ENCODE measurements around the gene SLK.

Gene SLK

DNA sequence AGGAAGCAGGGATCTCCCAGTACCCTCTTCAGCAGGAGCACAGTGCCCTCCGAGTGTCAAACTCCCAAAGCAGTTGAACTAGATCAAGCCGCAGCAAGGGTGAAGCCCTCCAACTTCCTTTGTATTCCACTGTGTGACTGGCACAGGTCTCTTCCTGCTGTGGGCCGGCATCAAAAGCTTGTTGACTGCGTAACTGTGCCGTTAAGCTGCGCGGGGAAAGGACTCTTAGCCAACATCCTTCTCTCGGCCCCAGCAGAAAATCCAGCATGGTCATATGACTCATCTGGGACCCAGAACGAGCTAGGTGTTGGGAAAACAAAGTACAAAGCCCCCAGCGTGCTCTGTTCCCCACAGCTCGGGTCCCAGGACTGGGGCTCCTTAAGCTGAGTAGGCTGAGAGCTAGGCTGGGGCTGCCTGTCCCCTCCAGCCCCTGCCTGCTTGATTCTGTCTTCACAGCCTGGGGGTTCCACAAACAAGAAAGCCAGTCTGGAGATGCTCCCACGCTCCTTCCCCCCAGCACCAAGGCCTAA lies 66.5 kb downstream of the SLK start:
- DNase-seq (ENCODE audit: low read depth in 2 of 2), result no peak

GRCh38 chr10:104033966-104034365 lies 67.0 kb downstream of the SLK start:
- no peak for DNase-seq (ENCODE audit: low read depth in 2 of 2)

DNA sequence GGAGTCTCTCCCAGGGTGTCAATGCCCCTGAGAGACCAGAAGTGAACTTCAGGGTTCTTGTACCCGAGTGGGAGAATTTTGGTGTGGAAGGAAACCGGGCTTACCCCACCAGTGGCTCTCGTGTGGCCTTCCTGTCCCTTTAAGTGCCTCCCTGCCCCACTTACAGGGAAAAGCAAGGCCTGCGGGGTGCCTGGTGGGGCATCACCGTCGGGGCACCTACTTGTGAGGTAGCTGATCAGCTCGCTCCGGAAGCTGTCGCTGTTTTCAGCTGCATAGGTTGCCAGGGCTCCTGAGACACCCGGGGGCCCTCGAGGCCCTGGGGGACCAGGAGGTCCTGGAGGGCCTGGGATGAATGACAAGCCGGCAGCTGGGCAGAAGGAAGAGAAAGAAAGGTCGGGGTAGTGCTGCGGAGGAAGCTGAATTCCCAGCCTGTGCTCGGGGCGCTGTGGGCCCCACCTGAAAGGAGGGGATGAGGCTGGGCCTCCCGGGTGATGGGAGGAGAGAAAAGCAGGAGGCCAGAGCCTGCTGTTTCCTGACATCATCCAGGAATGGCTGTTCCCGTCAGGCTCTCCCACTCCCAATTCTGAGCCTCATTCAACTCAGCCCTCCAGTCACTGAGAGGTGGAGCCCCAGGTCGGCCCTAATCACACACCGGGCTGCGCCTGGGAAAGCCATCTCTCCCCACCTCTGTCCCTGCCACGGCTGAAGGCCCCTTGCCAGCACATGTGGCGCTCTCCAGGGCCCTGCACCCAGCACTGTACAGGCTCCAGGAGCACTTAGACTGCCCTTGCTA lies 67.7 kb downstream of the SLK start:
- no peak for DNase-seq (ENCODE audit: low read depth in 2 of 2)

- no peak for DNase-seq (ENCODE audit: low read depth in 2 of 2)
Observed at GRCh38 chr10:104035194-104036068, 68.5 kb downstream of the SLK start.

DNA sequence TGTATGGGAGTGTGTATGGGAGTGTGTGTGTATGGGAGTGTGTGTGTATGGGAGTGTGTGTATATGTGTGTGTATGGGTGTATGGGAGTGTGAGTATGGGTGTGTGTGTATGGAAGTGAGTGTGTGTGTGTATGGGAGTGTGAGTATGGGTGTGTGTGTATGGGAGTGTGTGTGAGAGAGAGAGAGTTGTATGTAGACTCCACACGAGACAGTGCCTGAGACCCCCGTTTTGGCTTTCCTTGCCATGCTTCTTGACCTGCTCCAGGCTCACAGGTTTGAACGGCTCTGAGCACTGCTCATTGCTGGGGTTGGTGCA lies 69.1 kb downstream of the SLK start:
- no peak for DNase-seq (ENCODE audit: low read depth in 2 of 2)

DNA sequence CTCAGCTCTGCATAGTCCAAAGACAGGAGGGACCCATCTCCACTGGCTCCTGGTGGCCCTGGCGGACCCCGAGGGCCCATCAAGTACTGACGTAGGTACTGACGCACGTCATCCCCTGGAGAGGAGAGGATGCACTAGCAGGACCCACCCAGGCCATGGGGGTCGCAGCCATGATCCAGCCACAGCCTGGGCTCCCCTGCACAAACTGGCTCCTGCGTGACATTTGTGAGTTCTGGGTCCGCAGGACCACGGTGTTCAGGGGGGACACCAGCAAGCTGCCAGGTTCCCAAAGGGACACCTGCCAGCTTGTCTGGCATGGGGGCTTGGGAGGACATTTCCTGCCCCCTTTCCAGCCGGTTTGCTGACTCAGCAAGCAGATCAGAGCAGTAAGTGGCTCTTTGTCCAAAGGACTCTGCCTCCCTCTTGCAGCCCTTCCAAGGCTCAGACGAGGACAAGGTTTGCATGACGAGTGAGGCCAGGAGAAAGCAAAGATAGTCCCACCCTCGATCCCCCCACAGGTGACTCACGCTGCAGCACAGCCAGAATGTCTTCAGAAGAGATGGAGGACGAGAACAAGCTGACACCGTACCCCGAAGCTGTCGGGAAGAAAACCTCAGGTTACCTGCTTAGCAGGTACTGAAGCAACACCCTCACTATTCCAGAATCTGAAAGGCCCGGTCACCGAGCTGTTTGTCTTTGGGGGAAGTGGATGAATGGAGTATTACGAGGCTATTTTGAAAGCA lies 69.7 kb downstream of the SLK start:
- DNase-seq (ENCODE audit: low read depth in 2 of 2), result no peak

DNA sequence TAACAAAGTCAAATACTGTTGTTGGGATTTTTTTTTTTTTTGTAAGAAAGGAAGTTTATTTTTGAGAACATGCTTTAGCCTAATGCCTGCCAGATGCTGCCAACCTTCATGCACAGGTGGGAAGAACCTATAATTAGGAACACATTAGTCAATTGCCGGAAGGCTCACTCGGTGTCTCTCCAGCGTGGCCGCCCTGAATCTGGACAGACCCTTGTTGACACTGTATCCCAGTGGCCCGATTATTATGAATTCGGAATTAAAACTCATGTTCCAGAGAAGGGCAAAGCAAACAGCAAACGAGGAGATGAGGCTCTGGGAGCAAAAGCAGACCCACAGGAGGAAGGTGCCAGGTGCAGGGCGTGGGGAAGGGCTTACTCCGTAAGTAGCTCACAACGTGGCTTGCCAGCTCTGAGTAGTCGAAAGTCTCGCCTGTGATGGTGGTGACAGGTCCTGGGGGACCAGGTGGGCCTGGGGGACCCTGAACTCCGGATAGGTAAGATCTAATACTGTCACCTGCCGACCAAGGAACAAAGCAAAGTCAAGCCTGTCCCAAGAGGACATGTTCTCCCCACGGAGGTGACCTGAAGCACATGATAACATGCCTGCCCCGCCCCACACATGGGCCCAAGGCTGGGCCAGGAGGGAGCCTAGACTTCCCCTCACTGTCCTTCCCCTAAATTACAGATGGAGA lies 70.5 kb downstream of the SLK start:
- no peak for DNase-seq (ENCODE audit: low read depth in 2 of 2)

DNA sequence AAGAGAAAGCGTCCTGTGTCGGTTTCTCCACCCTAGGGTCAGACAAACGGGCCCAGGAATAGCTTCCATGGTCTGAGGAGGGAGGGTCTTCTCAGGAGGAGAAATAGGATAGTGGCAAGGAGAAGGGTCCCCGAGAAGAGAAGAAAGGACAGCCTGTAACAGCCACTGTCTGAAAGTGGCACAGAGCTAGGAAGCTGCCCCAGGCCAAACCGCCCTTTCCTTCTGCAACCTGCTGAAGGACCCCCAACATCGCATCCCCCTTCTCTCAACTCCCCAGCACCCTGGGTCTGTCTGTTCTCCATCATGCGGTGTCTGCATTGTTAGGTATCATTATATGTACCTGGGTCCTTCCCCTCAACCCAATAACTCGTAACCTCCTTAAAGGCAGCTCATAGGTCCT lies 71.6 kb downstream of the SLK start:
- DNase-seq (ENCODE audit: low read depth in 2 of 2), result no peak

- DNase-seq (ENCODE audit: low read depth in 2 of 2), result no peak
Observed at GRCh38 chr10:104038958-104039752, 72.2 kb downstream of the SLK start.

DNA sequence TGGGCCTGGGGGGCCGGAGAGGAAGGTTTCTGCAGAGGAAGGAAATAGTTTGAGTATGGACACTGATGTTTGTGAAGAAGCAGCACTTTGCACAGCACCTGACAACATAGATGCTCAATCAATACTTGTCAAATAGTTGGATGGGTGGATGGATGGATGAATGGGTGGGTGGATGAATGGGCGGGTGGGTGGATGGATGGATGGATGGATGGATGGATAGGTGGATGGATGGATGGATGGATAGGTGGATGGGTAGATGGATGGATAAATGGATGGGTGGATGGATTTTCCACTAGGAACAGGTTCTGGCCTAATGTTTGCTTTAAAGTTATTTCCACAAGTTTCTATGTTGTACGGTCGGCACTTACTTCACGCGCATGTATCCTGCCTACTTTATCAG lies 73.4 kb downstream of the SLK start:
- no peak for DNase-seq (ENCODE audit: low read depth in 2 of 2)

DNA sequence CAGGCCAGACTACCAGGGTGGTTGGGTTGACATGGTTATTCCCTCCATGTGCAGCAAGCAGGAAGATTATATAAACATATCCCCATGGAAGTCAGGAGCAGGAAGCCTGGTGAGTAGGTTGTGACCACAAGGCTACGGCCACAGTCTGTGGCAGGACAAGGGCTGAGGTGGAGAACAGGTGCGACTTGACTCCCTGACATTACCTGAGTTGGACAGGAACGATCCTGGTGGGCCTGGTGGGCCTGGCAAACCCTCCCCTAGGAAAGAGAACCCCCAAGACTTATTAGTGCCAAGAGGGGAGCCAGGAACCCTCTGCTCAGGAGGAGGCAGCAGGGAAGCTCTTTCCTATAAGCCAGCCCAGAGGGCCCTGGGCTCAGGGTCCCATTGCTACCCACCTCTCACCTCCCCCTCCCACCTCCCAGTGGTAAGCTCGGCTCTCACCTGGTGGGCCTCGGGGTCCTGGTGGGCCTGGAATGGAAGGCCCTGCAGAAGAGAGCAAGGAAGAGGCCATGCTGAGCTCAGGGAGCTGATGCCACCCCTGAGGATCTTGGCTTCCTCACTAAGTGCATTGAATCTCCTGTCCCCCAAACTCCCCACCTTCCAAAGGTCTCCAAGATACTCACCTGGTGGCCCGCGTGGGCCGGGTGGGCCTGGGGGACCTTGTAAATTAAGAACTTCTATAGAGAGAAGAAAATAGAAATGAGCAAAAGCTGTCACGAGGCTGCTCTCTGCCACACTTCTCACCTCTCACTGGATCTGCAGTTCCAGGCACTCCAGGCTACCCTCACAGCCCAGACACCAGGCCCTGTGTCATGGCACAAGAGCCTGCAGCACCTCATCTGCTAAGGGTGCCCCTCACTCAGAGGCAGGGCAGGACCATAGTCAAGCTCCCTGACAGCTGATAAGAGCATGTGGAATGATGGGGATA lies 74.2 kb downstream of the SLK start:
- no peak for DNase-seq (ENCODE audit: low read depth in 2 of 2)

GRCh38 chr10:104041891-104042535 lies 75.1 kb downstream of the SLK start:
- no peak for DNase-seq (ENCODE audit: low read depth in 2 of 2)

DNA sequence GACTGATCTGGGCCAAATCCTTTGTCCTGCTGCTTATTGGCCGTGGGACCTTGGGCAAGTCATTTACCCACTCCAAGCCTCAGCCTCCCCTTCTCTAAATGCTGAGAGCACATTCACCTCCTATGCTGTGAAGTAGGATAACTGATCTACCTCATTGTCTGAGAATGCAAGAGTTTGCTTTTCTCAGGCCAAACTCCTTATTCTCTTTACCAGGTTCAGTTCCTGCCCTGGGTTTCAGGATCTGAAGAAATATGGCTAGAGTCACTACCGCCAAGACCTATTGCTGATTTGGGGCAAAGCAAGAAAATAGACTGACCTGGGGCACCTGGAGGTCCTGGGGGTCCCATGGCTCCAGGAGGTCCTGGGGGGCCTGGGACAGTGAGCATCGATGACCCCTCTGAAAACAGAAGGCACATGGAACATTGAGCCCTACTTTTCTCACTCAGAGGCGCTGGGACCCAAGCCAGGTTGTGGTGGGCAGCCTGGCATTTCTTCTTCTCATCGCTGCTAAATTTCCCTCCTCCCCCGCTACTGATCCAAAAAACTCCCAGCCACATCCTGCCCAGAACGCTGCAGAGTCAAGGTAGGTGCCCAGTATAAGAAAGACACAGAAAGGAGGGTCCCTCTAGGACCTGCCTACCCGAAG lies 76.4 kb downstream of the SLK start:
- DNase-seq (ENCODE audit: low read depth in 2 of 2), result no peak

DNA sequence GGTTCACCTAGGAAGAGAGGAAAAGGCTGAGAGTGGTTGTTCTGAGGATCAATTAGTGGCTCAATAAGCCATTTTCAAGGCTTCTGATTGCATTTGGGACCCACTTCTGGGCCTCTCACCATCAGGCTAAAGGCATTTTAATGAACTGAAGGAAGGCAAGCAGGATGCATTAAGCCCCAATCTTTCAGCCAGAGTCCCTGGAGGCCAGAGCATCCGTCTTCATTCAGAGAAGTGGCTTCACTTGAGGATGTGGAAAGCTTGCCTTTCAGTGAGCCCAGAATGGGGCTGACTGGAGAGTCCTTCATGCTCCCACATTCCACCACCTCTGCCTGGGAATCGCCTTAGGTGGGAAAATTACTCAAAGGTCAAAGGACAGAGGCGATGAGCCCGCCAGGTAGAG lies 76.9 kb downstream of the SLK start:
- DNase-seq (ENCODE audit: low read depth in 2 of 2), result no peak

DNA sequence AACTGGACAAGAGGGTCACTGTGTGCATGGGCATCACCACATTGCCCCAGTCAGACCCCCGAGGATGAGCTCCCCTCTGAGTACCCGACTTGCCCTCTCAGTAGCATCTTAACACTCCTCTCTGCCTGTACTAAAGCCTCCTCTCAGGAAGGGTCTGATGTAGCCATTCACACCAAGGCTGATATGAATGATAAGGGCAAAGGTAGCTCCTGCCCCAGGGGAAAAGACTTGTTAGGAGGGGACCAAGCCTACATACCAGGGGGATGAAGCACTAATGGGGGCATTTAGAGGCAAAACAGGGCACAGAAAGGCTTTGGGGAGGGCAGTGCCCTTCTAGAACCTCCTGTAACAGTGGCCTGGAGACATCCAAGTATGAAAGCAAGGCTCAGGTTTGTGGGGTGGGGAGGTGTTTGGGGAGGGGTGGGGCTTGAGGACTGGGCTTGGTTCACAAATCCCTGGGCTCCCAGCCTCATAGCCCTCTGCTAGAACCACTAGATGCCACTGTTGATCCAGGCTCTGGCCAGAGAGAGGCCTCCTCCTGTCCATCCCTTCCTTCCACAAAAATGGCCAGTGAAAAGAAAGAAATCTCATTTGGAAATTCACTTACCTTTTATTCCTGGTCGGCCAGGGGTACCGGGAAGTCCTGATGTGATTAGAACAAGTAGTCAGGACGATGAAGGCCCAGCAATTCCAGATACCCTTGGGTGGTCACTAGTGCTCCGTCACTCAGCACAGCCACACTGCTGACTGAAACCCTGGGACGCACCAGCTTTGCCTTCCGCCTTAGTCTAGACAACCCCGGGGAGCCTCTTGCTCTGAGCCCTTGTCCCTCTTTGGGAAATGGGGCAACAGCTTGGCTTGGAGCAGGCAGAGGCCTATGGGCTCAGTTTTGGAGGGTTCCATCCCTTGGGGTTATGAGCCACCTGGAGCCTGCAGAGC lies 78.5 kb downstream of the SLK start:
- no peak for DNase-seq (ENCODE audit: low read depth in 2 of 2)

DNA sequence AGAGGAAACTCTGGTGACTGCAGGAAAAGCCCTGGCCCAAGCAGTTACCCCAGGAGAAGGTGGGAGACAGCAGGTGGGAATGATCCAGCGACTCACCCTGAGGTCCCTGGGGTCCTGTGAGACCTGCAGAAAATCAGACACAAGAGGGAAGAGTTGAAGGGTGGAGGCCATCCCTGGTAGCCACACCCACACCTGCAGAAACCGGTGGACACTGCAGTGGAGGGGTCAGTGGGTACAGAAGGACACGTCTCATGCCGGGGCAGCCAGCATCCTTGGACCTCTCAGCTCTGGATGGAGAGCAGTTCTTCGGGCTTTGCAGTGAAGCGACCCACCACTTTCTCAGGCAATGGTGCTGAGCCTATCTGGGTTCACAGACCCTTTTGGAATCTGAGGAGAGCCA lies 79.7 kb downstream of the SLK start:
- DNase-seq (ENCODE audit: low read depth in 2 of 2), result no peak

DNA sequence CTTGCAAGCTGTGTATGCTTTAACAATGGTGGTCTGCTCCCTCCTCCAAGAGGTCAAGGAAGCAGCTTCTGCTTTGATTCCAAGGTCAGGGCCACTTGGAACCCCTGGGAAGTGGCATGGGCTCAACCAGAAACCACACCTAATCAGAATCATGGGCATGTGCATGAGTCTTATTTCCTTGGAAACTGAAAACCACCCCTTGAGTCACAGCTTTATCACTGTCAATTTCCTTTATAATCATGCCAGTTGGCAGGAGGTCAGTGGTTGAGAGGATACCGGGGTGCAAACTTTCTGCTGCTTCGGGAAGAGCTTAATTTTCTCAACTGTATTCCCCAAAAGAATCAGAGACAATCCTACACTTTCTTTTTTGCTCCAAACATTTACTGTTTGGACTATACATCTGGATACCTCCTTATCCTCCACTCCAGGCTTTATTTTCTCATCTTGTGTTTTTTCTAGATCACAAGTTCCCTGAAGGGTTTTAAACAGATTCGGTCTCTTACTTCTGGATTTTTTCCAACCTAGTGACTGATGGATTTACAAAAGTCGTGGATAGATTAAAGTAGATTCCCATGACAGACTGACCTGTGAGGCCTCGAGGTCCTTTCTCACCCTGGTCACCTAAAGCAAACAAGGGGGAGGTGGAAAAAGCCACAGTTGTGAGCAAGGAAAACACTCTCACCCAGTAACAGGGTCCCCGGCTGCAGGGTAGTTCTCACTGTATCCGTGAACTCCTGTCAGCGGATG lies 82.7 kb downstream of the SLK start:
- DNase-seq (ENCODE audit: low read depth in 2 of 2), result no peak

Measured in stimulated activated CD8-positive, alpha-beta memory T cell treated with anti-CD3 and anti-CD28 coated beads, Interleukin-7, amount 100 ng/mL, for 1 hour (primary cell).